Neural cell (in vitro differentiated cells): ENCODE results near the gene TMEM87A. TPM values are rescaled to one million over a fixed set of nuclear protein-coding genes. Genes with fewer than 3 reads are reported as not detected.

Experiments
- H2AFZ ChIP-seq: fragments of 200-600, 300-800 bp; sonication (generic), shearing (Covaris generic); 2 replicates; pipeline ENCODE4 v1.6.0; 2014; ENCODE audit warnings: low read depth, mild to moderate bottlenecking, antibody characterized with exemption, low read length, moderate library complexity
- H3F3A ChIP-seq: fragments of 200-600 bp; shearing (Covaris generic); 2 replicates; pipeline ENCODE4 v1.6.1; 2016; ENCODE audit warnings: mild to moderate bottlenecking, moderate library complexity, mixed read lengths, antibody characterized with exemption, low read length; ENCODE audit not compliant: insufficient read depth, poor library complexity, severe bottlenecking
- H3K27ac ChIP-seq: fragments of 200-600, 300-800 bp; sonication (generic), shearing (Covaris generic); 2 replicates; pipeline ENCODE4 v1.5.1; 2014; ENCODE audit warnings: mild to moderate bottlenecking, low read length, moderate library complexity
- H3K27me3 ChIP-seq: fragments of 300-800, 200-600 bp; sonication (generic), shearing (Covaris generic); 2 replicates; pipeline ENCODE4 v1.6.0; 2014; ENCODE audit warnings: mild to moderate bottlenecking, low read depth, low read length, moderate library complexity; ENCODE audit not compliant: insufficient read depth
- H3K36me3 ChIP-seq: fragments of 300-800, 200-600 bp; sonication (generic), shearing (Covaris generic); 2 replicates; pipeline ENCODE4 v1.5.1; 2014; ENCODE audit warnings: mild to moderate bottlenecking, antibody characterized with exemption, low read length, moderate library complexity; ENCODE audit not compliant: insufficient read depth
- H3K4me2 ChIP-seq: fragments of 300-800, 200-600 bp; sonication (generic), shearing (Covaris generic); 2 replicates; pipeline ENCODE4 v1.6.0; 2014; ENCODE audit warnings: mild to moderate bottlenecking, low read length
- H3K4me3 ChIP-seq: fragments of 300-800, 200-600 bp; sonication (generic), shearing (Covaris generic); 2 replicates; pipeline ENCODE4 v1.5.1; 2014; ENCODE audit warnings: mild to moderate bottlenecking, low read length, moderate library complexity
- H3K79me2 ChIP-seq: fragments of 200-600 bp; shearing (Covaris generic); replicated peaks from 2 replicates; pipeline ENCODE4 v1.6.0; 2014; ENCODE audit warnings: mild to moderate bottlenecking, low read length, moderate library complexity; ENCODE audit not compliant: insufficient read depth
- H3K9ac ChIP-seq: fragments of 300-800, 200-600 bp; sonication (generic), shearing (Covaris generic); 2 replicates; pipeline ENCODE4 v1.6.1; 2016; ENCODE audit warnings: mild to moderate bottlenecking, low read length, mixed read lengths
- H3K9me2 ChIP-seq: fragments of 200-600 bp; shearing (Covaris generic); 2 replicates; pipeline ENCODE4 v1.6.1; 2016; ENCODE audit warnings: mild to moderate bottlenecking, low read length, mixed read lengths; ENCODE audit not compliant: insufficient read depth
- H3K9me3 ChIP-seq: fragments of 200-600, 300-800 bp; sonication (generic), shearing (Covaris generic); 2 replicates; pipeline ENCODE4 v1.6.1; 2016; ENCODE audit warnings: mild to moderate bottlenecking, mixed run types, low read length, moderate library complexity, mixed read lengths
- H4K20me1 ChIP-seq: fragments of 200-600 bp; shearing (Covaris generic); 2 replicates; pipeline ENCODE4 v1.6.1; 2016; ENCODE audit warnings: mild to moderate bottlenecking, mixed run types; ENCODE audit not compliant: insufficient read depth
- EP300 ChIP-seq: fragments of 450-650 bp; conservative IDR thresholded peaks from 2 replicates; pipeline ENCODE4 v1.6.1; 2014; ENCODE audit warnings: antibody characterized with exemption, mild to moderate bottlenecking, moderate library complexity; ENCODE audit not compliant: poor library complexity, severe bottlenecking
- EZH2 ChIP-seq: fragments of 200-600, 300-800 bp; shearing (Covaris generic), sonication (generic); IDR thresholded peaks from 2 replicates; pipeline ENCODE4 v1.6.1; 2014; ENCODE audit warnings: antibody characterized with exemption, low read length, borderline replicate concordance, mild to moderate bottlenecking; ENCODE audit not compliant: insufficient read depth, poor library complexity, severe bottlenecking
- MXI1 ChIP-seq: fragments of 450-650 bp; conservative IDR thresholded peaks from 2 replicates; pipeline ENCODE4 v1.6.1; 2014; ENCODE audit warnings: antibody characterized with exemption, mild to moderate bottlenecking; ENCODE audit not compliant: poor library complexity, severe bottlenecking
- POLR2AphosphoS5 ChIP-seq: IDR thresholded peaks from 2 replicates; pipeline ENCODE4 v1.6.1; 2012
- RAD21 ChIP-seq: fragments of 450-650 bp; conservative IDR thresholded peaks from 2 replicates; pipeline ENCODE4 v1.6.1; 2014; ENCODE audit warnings: antibody characterized with exemption, mild to moderate bottlenecking, moderate library complexity
- SMC3 ChIP-seq: fragments of 450-650 bp; conservative IDR thresholded peaks from 2 replicates; pipeline ENCODE4 v1.6.1; 2014; ENCODE audit warnings: antibody characterized with exemption, mild to moderate bottlenecking, moderate library complexity; ENCODE audit not compliant: poor library complexity
- TAF1 ChIP-seq: IDR thresholded peaks from 2 replicates; pipeline ENCODE4 v1.6.1; 2012; ENCODE audit warnings: low read depth
- polyA plus RNA-seq: library from polyadenylated mRNA; depleted of rRNA; stranded (reverse); fragments of >200 nt; gene quantifications from 2 replicates; pipeline ENCODE4 v1.2.3, GENCODE V29; 2014
- TF ChIP-seq, protein P1 (sequence below): fragments of 450-650 bp; IDR thresholded peaks from 2 replicates; pipeline ENCODE4 v1.5.1; 2014; ENCODE audit warnings: antibody characterized with exemption, mild to moderate bottlenecking, moderate library complexity; ENCODE audit not compliant: poor library complexity, severe bottlenecking
- TF ChIP-seq, protein P2 (sequence below): IDR thresholded peaks from 2 replicates; pipeline ENCODE4 v1.6.1; 2012; ENCODE audit warnings: borderline replicate concordance

The TMEM87A gene
- polyA plus RNA-seq, 1 donor from 2014 or later = 50.4 TPM

DNA sequence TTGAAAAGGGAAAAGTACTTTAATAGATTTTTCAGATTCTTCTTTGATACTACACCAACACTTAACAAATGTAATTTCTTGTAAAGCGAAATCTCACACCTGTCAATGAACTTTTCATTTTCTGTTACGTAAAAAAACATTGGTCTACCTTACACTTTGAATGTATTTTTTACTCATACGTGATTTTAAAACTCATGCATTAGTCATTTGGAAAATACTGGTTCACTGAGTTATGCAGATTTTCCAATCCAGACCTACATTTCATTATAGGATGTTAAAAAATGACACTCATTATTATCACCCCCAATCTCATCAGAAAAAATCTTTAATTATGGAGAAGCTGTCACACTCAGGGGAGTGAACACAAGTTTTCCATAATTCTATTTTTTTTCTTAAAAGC lies 79.8 kb downstream of the TMEM87A start:
- Histone ChIP-seq H3K27me3 (no peaks in the 10 kb centered on the region), H3K9me3 (no peaks in the 10 kb centered on the region), H3K9me2 (no peaks in the 10 kb centered on the region), H4K20me1 (no peaks in the 10 kb centered on the region), H3K9ac (no peak overlapping the region), H3F3A (no peaks in the 10 kb centered on the region), H3K27ac (no peak overlapping the region), H2AFZ (no peak overlapping the region), H3K79me2 (peaks cover 2% of the 10 kb centered on the region), H3K4me2 (no peak overlapping the region), H3K4me3 (no peak overlapping the region), H3K36me3 (peaks cover 4% of the 10 kb centered on the region)
- TF ChIP-seq RAD21 = no peak
- no peak for TF ChIP-seq EP300
- no peak for TF ChIP-seq SMC3
- TF ChIP-seq, protein P1, sequence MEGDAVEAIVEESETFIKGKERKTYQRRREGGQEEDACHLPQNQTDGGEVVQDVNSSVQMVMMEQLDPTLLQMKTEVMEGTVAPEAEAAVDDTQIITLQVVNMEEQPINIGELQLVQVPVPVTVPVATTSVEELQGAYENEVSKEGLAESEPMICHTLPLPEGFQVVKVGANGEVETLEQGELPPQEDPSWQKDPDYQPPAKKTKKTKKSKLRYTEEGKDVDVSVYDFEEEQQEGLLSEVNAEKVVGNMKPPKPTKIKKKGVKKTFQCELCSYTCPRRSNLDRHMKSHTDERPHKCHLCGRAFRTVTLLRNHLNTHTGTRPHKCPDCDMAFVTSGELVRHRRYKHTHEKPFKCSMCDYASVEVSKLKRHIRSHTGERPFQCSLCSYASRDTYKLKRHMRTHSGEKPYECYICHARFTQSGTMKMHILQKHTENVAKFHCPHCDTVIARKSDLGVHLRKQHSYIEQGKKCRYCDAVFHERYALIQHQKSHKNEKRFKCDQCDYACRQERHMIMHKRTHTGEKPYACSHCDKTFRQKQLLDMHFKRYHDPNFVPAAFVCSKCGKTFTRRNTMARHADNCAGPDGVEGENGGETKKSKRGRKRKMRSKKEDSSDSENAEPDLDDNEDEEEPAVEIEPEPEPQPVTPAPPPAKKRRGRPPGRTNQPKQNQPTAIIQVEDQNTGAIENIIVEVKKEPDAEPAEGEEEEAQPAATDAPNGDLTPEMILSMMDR = no peak
- no peak for TF ChIP-seq MXI1

DNA sequence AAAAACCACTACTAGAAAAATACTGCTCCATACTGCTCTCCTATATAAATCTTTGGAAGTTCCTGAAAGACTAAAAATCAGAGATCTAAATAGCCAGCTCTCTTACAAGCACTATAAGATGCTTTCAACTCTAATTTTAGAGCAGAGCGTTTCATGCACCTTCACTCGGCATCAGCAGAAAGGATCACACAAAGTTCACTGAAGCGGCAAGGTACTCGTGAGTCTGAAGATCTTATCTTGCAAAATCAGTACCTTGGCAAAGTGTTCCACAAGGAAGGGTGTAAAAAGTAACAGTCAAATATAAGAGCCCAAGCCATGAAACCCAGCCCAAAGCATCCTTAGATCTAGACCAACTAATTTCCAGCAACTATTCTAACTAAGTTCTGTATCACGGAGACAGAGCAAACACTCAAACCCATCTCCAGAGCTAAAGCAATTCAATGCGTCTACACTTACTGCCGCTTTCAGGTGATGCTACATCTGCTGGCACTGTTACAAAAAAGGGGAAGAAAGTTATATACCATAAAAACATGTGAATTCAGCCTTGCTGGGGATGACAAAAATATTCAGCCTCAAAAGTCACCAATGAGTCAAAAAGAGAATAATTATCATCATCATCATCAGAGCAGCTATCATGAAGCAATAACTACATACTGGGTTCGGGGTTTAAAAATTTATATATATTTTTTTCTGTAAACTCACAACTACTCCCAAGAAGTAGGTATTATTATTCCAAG lies 81.5 kb downstream of the TMEM87A start:
- Histone ChIP-seq H2AFZ (no peak overlapping the region), H3F3A (no peaks in the 10 kb centered on the region), H3K79me2 (peaks cover 2% of the 10 kb centered on the region), H3K27me3 (no peaks in the 10 kb centered on the region), H4K20me1 (no peaks in the 10 kb centered on the region), H3K9me3 (no peaks in the 10 kb centered on the region), H3K4me2 (no peak overlapping the region), H3K27ac (no peak overlapping the region), H3K4me3 (no peak overlapping the region), H3K9me2 (no peaks in the 10 kb centered on the region), H3K36me3 (peaks cover 4% of the 10 kb centered on the region), H3K9ac (no peak overlapping the region)
- TF ChIP-seq RAD21 = no peak
- TF ChIP-seq, protein P2, sequence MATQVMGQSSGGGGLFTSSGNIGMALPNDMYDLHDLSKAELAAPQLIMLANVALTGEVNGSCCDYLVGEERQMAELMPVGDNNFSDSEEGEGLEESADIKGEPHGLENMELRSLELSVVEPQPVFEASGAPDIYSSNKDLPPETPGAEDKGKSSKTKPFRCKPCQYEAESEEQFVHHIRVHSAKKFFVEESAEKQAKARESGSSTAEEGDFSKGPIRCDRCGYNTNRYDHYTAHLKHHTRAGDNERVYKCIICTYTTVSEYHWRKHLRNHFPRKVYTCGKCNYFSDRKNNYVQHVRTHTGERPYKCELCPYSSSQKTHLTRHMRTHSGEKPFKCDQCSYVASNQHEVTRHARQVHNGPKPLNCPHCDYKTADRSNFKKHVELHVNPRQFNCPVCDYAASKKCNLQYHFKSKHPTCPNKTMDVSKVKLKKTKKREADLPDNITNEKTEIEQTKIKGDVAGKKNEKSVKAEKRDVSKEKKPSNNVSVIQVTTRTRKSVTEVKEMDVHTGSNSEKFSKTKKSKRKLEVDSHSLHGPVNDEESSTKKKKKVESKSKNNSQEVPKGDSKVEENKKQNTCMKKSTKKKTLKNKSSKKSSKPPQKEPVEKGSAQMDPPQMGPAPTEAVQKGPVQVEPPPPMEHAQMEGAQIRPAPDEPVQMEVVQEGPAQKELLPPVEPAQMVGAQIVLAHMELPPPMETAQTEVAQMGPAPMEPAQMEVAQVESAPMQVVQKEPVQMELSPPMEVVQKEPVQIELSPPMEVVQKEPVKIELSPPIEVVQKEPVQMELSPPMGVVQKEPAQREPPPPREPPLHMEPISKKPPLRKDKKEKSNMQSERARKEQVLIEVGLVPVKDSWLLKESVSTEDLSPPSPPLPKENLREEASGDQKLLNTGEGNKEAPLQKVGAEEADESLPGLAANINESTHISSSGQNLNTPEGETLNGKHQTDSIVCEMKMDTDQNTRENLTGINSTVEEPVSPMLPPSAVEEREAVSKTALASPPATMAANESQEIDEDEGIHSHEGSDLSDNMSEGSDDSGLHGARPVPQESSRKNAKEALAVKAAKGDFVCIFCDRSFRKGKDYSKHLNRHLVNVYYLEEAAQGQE = no peak
- TF ChIP-seq, protein P1 = no peak
- no peak for TF ChIP-seq MXI1
- TF ChIP-seq EP300 = no peak
- no peak for TF ChIP-seq TAF1
- no peak for TF ChIP-seq POLR2AphosphoS5
- no peak for TF ChIP-seq SMC3
- TF ChIP-seq EZH2 = no peak
